ENCODE results near the gene ZNF366.

DNA sequence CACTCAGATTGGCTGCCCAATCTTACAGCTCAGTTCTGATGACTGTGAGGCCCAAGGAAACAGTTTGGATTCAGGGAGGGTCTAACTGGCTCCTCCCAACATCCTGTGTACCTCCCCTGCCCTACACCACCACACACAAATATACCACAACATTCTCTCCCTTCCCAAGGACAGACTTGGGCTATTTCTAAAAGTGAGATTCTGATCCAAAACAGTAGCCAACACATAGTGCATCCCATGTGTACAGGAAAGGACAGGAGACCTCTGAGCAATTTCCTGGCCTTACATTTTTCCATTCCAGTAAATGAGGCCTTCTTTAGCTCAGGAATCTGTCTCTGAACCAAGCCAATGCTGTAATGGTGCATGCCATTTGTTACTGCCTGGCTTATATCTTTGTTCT lies 20.8 kb downstream of the ZNF366 start:
- TF ChIP-seq, protein P1, sequence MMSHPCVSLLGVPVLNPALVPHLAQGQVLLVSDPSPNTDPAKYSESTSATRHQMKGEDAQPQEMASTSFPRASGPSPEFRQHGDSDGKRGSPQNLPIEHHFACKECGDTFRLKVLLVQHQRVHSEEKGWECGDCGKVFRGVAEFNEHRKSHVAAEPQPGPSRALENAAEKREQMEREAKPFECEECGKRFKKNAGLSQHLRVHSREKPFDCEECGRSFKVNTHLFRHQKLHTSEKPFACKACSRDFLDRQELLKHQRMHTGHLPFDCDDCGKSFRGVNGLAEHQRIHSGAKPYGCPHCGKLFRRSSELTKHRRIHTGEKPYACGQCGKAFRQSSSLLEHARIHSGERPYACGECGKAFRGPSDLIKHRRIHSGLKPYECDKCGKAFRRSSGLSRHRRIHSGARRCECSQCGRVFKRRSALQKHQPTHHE (CRISPR knock-in tag; IDR thresholded peaks at IDR 0.05; ENCODE audit: borderline replicate concordance): no peak
- TF ChIP-seq, protein P2, sequence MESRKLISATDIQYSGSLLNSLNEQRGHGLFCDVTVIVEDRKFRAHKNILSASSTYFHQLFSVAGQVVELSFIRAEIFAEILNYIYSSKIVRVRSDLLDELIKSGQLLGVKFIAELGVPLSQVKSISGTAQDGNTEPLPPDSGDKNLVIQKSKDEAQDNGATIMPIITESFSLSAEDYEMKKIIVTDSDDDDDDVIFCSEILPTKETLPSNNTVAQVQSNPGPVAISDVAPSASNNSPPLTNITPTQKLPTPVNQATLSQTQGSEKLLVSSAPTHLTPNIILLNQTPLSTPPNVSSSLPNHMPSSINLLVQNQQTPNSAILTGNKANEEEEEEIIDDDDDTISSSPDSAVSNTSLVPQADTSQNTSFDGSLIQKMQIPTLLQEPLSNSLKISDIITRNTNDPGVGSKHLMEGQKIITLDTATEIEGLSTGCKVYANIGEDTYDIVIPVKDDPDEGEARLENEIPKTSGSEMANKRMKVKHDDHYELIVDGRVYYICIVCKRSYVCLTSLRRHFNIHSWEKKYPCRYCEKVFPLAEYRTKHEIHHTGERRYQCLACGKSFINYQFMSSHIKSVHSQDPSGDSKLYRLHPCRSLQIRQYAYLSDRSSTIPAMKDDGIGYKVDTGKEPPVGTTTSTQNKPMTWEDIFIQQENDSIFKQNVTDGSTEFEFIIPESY (CRISPR knock-in tag; IDR thresholded peaks at IDR 0.05): no peak
- TF ChIP-seq, protein P3, sequence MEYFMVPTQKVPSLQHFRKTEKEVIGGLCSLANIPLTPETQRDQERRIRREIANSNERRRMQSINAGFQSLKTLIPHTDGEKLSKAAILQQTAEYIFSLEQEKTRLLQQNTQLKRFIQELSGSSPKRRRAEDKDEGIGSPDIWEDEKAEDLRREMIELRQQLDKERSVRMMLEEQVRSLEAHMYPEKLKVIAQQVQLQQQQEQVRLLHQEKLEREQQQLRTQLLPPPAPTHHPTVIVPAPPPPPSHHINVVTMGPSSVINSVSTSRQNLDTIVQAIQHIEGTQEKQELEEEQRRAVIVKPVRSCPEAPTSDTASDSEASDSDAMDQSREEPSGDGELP (IDR thresholded peaks at IDR 0.05; ENCODE audit: borderline replicate concordance, low read depth): no peak
- TF ChIP-seq NR2F6 (IDR thresholded peaks at IDR 0.05) (no peak), NR2F6 (CRISPR knock-in tag; IDR thresholded peaks at IDR 0.05) (no peak), HOXA7 (CRISPR knock-in tag; IDR thresholded peaks at IDR 0.05) (no peak)

Data from HepG2 (cell line).